BJ (cell line): ENCODE measurements around the gene LRIT2. TPM values are rescaled to one million over a fixed set of nuclear protein-coding genes. Genes with fewer than 3 reads are reported as not detected.

Experiments used
- CTCF ChIA-PET: fragments of 350-600 bp; formaldehyde crosslinking; extraction: SDS; loops from one replicate; lab custom pipeline; 2021; ENCODE audit warnings: antibody characterized with exemption, inconsistent platforms; lab: Yijun Ruan, JAX
- POLR2A ChIA-PET: fragments of 300-600 bp; sonication (Branson Sonifier 250); formaldehyde crosslinking; extraction: SDS; loops from one replicate; lab custom pipeline; 2021; ENCODE audit warnings: antibody characterized with exemption; lab: Charles Lee
- DNase-seq: peaks from one replicate; pipeline ENCODE4 v3.0.0-alpha.2; 2011; ENCODE audit warnings: low read depth
- H3K27me3 ChIP-seq: 2 replicates; pipeline ENCODE4 v1.6.0; 2011; ENCODE audit warnings: low read length; ENCODE audit not compliant: control insufficient read depth, insufficient read depth
- H3K36me3 ChIP-seq: 2 replicates; pipeline ENCODE4 v1.5.1; 2011; ENCODE audit warnings: low read length; ENCODE audit not compliant: control insufficient read depth, insufficient read depth
- H3K4me3 ChIP-seq: 2 replicates; pipeline ENCODE4 v1.5.1; 2011; ENCODE audit warnings: low read depth, mild to moderate bottlenecking, control low read depth, low read length
- CTCF ChIP-seq: IDR thresholded peaks from 2 replicates; pipeline ENCODE4 v1.5.1; 2011; ENCODE audit warnings: low read depth, mild to moderate bottlenecking, control low read depth, inconsistent platforms, low read length, moderate library complexity; ENCODE audit not compliant: insufficient read depth
- polyA plus RNA-seq: library from polyadenylated mRNA; depleted of rRNA; stranded (reverse); fragments of >200 nt; gene quantifications from 2 replicates; pipeline ENCODE4 v1.2.3, GENCODE V29; 2011

LRIT2 gene
- polyA plus RNA-seq, 1 experiment, result not detected

GRCh38 chr10:84244651-84245270 is 19.4 kb upstream of the LRIT2 start, which contains the start of gene RGR:
RGR (plus strand) TSS chr10:84245053; CDS start chr10:84245091, 38 bp downstream.
- Histone ChIP-seq H3K4me3 (no peak within 1 kb of the TSS), H3K27me3 (no peaks in the 10 kb centered on the region; the same call in 1 of the 2 replicates), H3K36me3 (no peaks in the 10 kb centered on the region)
- DNase-seq, result no peak
- CTCF ChIA-PET, result interaction anchor here (1.4 kb wide), 1 partner anchor 10 kb away, joined by 5 read pairs; no protein-coding TSS in a partner anchor
- POLR2A ChIA-PET, result no interaction called here
- TF ChIP-seq CTCF, result no peak

GRCh38 chr10:84243759-84244158 is 18.4 kb upstream of the LRIT2 start:
- POLR2A ChIA-PET, result no interaction called here
- Histone ChIP-seq H3K36me3 (no peaks in the 10 kb centered on the region), H3K27me3 (no peaks in the 10 kb centered on the region; the same call in 1 of the 2 replicates), H3K4me3 (no peak overlapping the region)
- no peak for DNase-seq
- no peak for TF ChIP-seq CTCF
- CTCF ChIA-PET, result interaction anchor here (1.3 kb wide), 1 partner anchor 294 kb away, joined by 3 read pairs; no protein-coding TSS in a partner anchor

- CTCF ChIA-PET, result no interaction called here
- no peaks in the 10 kb centered on the region for H3K36me3 ChIP-seq
- TF ChIP-seq CTCF, result no peak
- no peak for DNase-seq
- H3K27me3 ChIP-seq, result no peaks in the 10 kb centered on the region; the same call in 1 of the 2 replicates
- no peak within 1 kb of the TSS for H3K4me3 ChIP-seq
- POLR2A ChIA-PET, result no interaction called here
These were observed 15.9 kb upstream of the LRIT2 start, which contains the start of gene LRIT1 for GRCh38 chr10:84241185-84241790. LRIT1 (minus strand) TSS chr10:84241546; CDS start chr10:84241439, 107 bp downstream.

GRCh38 chr10:84238909-84239308 is 13.6 kb upstream of the LRIT2 start:
- ChIA-PET POLR2A (no interaction called here), CTCF (no interaction called here)
- TF ChIP-seq CTCF, result no peak
- no peak for DNase-seq
- Histone ChIP-seq H3K4me3 (no peak overlapping the region), H3K36me3 (no peaks in the 10 kb centered on the region), H3K27me3 (no peaks in the 10 kb centered on the region; the same call in 1 of the 2 replicates)
